Chondrocyte (in vitro differentiated cells): Measurements from ENCODE around the gene LYPD3. TPM values are rescaled to one million over a fixed set of nuclear protein-coding genes. Genes with fewer than 3 reads are reported as not detected.
"Not testable (repeated sequence)": the region's sequence is repeated elsewhere in the genome, so short reads cannot be mapped to it uniquely, and the experiment has no call there.

Experiments used
- DNase-seq: peaks from one replicate; pipeline ENCODE4 v3.0.0; 2021; ENCODE audit warnings: mixed read lengths, low spot score
- H3K27ac Mint-ChIP-seq: one replicate; pipeline ENCODE4 v1.8.0; 2021; ENCODE audit warnings: mild to moderate bottlenecking, moderate library complexity, mixed read lengths; ENCODE audit not compliant: unreplicated experiment
- H3K27me3 Mint-ChIP-seq: 2 replicates; pipeline ENCODE4 v1.8.0; 2021; ENCODE audit warnings: low read depth, mixed read lengths
- H3K36me3 Mint-ChIP-seq: 2 replicates; pipeline ENCODE4 v1.8.0; 2021; ENCODE audit warnings: low read depth, mixed read lengths
- H3K4me1 Mint-ChIP-seq: 2 replicates; pipeline ENCODE4 v1.8.0; 2021; ENCODE audit warnings: low read depth, mild to moderate bottlenecking, mixed read lengths
- H3K4me3 Mint-ChIP-seq: one replicate; pipeline ENCODE4 v1.8.0; 2021; ENCODE audit warnings: mild to moderate bottlenecking, moderate library complexity, mixed read lengths; ENCODE audit not compliant: unreplicated experiment
- H3K9me3 Mint-ChIP-seq: 2 replicates; pipeline ENCODE4 v1.8.0; 2021; ENCODE audit warnings: low read depth, mixed read lengths
- total RNA-seq: library from RNA; stranded (reverse); gene quantifications from 3 replicates; pipeline ENCODE4 v1.2.1, GENCODE V29; 2021
- TF ChIP-seq, protein P1 (sequence below): fragments of 200-600 bp; sonication (generic); IDR thresholded peaks from 2 replicates; pipeline ENCODE4 v1.5.0; 2021; ENCODE audit warnings: antibody characterized with exemption, mild to moderate bottlenecking, moderate library complexity

LYPD3 gene
- total RNA-seq, 1 donor from 2014 or later, result 1.0 TPM

DNA sequence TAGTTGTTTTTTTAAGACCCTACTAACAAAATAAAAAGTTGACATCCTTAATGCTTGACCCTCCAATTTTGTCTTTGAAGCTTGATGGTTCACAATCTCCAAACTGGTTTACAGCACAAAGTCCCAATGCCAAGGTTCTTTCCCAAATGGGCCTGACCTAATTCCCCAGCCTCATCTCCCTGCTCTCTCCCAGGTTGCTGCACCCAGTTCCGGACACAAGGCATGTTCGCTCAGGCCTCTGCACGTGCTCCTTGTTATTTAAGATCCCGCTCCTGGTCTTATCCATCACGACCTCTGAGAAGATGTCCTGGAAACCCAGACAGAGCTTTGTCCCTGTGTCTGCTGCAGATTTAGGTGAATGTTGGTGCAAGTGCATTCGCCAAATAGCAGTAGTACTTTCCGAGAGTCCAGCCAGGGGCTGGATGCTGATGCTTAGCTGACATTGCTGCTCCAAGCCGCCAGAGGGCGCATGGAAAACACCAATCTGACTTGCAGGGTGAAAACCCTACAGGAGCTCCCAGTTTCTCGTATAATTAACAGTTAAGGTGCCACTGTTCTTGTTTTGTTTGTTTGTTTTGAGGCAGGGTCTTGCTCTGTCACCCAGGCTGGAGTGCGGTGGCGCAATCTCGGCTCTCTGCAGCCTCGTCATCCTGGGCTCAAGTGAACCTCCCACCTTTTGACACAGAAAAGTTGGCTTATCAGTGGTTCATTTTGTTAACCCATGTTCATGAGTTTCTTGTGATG is 18.5 kb downstream of the LYPD3 start:
- no peaks in the 10 kb centered on the region for H3K36me3 Mint-ChIP-seq
- H3K27ac Mint-ChIP-seq, result no peak overlapping the region
- no peak for DNase-seq
- TF ChIP-seq, protein P1, sequence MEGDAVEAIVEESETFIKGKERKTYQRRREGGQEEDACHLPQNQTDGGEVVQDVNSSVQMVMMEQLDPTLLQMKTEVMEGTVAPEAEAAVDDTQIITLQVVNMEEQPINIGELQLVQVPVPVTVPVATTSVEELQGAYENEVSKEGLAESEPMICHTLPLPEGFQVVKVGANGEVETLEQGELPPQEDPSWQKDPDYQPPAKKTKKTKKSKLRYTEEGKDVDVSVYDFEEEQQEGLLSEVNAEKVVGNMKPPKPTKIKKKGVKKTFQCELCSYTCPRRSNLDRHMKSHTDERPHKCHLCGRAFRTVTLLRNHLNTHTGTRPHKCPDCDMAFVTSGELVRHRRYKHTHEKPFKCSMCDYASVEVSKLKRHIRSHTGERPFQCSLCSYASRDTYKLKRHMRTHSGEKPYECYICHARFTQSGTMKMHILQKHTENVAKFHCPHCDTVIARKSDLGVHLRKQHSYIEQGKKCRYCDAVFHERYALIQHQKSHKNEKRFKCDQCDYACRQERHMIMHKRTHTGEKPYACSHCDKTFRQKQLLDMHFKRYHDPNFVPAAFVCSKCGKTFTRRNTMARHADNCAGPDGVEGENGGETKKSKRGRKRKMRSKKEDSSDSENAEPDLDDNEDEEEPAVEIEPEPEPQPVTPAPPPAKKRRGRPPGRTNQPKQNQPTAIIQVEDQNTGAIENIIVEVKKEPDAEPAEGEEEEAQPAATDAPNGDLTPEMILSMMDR, result peak; percentile 94
- peaks cover 12% of the 10 kb centered on the region for H3K4me1 Mint-ChIP-seq
- H3K9me3 Mint-ChIP-seq, result no peaks in the 10 kb centered on the region
- no peak overlapping the region for H3K4me3 Mint-ChIP-seq
- H3K27me3 Mint-ChIP-seq, result peaks cover 12% of the 10 kb centered on the region

DNA sequence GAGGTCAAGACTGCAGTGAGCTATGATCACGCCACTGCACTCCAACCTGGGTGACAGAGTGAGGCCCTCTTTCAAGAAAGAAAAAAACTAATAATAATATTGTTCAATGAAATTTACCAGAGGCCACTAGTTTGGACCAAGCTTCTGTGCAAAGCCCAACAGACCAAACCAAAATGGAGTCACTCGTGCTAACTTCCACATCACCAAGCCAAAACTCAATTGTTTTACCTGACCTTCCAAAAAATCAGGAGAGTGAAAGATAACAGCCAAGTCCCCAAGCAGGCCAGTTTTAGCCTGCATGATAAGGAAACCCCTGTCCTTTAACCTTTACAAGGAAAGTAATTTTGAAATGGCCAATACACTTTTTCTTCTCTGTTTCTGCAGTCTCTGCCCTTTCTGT is 20.0 kb downstream of the LYPD3 start:
- no peak for DNase-seq
- peaks cover 6% of the 10 kb centered on the region for H3K4me1 Mint-ChIP-seq
- H3K9me3 Mint-ChIP-seq, result no peaks in the 10 kb centered on the region
- H3K4me3 Mint-ChIP-seq, result no peak overlapping the region
- TF ChIP-seq, protein P1, result no peak
- H3K36me3 Mint-ChIP-seq, result no peaks in the 10 kb centered on the region
- peaks cover 17% of the 10 kb centered on the region for H3K27me3 Mint-ChIP-seq
- no peak overlapping the region for H3K27ac Mint-ChIP-seq

DNA sequence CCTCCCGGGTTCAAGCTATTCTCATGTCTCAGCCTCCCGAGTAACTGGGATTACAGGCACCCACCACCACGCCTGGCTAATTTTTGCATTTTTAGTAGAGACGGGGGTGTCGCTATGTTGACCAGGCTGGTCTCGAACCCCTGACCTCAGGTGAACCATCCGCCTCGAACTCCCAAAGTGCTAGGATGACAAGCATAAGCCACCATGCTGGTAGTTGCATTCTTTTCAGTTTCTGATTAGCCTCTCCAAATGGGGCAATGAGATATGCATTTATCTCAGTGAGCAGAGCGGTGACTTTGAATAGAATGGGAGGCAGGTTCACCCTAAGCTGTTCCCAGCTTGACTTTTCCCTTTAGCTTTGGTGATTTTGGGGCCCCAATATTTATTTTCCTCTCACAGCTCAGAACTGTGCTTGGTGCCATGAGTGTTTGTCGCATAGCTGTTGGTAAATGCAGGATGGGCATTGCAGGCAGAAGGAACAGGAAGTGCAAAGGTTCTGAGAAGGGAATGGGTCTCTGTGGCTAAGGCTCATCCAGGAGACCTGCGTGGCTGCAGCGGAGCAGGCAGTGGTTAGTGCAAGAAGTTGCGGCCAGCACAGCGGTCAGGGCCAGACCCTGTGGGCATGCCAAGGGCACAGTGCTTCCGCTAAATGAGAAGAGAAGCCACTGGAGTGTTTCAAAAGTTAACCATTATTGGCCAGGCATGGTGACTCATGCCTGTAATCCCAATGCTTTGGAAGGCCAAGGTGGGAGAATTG is 20.7 kb downstream of the LYPD3 start:
- TF ChIP-seq, protein P1, result no peak
- Mint-ChIP-seq H3K9me3 (no peaks in the 10 kb centered on the region), H3K27me3 (peaks cover 19% of the 10 kb centered on the region), H3K4me1 (peaks cover 5% of the 10 kb centered on the region), H3K36me3 (no peaks in the 10 kb centered on the region), H3K27ac (no peak overlapping the region), H3K4me3 (no peak overlapping the region)
- no peak for DNase-seq

DNA sequence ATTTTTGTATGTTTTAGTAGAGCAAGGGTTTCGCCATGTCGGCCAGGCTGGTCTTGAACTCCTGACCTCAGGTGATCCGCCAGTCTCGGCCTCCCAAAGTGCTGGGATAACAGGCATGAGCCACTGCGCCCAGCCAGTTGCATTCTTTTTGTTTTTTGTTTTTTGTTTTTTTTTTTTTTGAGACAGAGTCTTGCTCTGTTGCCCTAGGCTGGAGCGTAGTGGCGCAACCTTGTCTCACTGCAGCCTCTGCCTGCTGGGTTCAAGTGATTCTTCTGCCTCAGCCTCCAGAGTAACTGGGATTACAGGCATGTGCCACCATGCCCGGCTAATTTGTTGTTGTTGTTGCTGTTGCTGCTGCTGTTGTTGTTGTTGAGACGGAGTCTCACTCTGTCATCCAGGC is 21.3 kb downstream of the LYPD3 start:
- DNase-seq, H3K36me3 Mint-ChIP-seq, H3K9me3 Mint-ChIP-seq, H3K27ac Mint-ChIP-seq, H3K4me1 Mint-ChIP-seq, H3K4me3 Mint-ChIP-seq: not testable (repeated sequence)
- H3K27me3 Mint-ChIP-seq, result peaks cover 19% of the 10 kb centered on the region

DNA sequence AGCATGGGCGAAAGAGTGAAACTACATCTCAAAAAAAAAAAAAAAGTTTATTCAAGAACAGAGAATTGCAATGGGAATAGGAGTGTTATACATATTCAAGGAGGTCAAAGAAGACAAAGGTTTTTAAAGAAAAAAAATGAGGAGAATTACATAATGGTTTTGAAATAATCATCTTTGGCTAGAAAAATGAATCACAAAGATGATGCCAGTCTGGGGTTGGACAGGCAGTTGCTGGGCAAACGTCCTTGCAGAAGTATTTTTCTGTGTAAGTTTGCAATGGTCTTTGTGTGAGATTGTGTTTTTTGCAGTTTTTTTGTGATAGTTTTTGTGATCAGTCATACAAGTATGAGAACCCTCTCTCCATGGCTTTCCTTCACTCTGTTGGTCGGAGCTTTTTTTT is 23.7 kb downstream of the LYPD3 start:
- no peaks in the 10 kb centered on the region for H3K9me3 Mint-ChIP-seq
- peaks cover 19% of the 10 kb centered on the region for H3K27me3 Mint-ChIP-seq
- H3K27ac Mint-ChIP-seq, result no peak overlapping the region

More for the DNA sequence above, 23.7 kb downstream of the LYPD3 start:
- TF ChIP-seq, protein P1, result no peak
- no peaks in the 10 kb centered on the region for H3K36me3 Mint-ChIP-seq
- H3K4me3 Mint-ChIP-seq, result no peak overlapping the region
- peaks cover 9% of the 10 kb centered on the region for H3K4me1 Mint-ChIP-seq
- no peak for DNase-seq
